A673 (cell line): ENCODE data around the gene MALT1. TPM values are rescaled to one million over a fixed set of nuclear protein-coding genes. Genes with fewer than 3 reads are reported as not detected.

Source experiments
- BruUV-seq: library from RNA; stranded (reverse); fragments of 400-500 nt; replicated peaks from 2 replicates; lab custom pipeline; 2021; lab: Mats Ljungman, UMichigan
- CTCF ChIA-PET: fragments of 300-600 bp; sonication (Branson Sonifier 250); formaldehyde crosslinking; loops from one replicate; lab custom pipeline; 2022; ENCODE audit warnings: antibody characterized with exemption; lab: Charles Lee
- POLR2A ChIA-PET: fragments of 300-600 bp; sonication (Branson Sonifier 250); formaldehyde crosslinking; loops from one replicate; lab custom pipeline; 2022; ENCODE audit warnings: antibody characterized with exemption; ENCODE audit not compliant: low non-redundant PET; lab: Charles Lee
- DNase-seq: peaks from one replicate; pipeline ENCODE4 v3.0.0-alpha.2; 2015; ENCODE audit warnings: low spot score
- H3K27ac ChIP-seq: fragments of 200-600 bp; sonication (generic); 2 replicates; pipeline ENCODE4 v1.5.1; 2016; ENCODE audit warnings: mixed run types, low read depth, mild to moderate bottlenecking, mixed read lengths, antibody characterized with exemption, low read length; ENCODE audit not compliant: poor library complexity, severe bottlenecking
- H3K27me3 ChIP-seq: fragments of 200-600 bp; sonication (generic); replicated peaks from 2 replicates; pipeline ENCODE4 v1.6.1; 2017; ENCODE audit warnings: mixed run types, low read depth, mild to moderate bottlenecking, mixed read lengths, antibody characterized with exemption, low read length; ENCODE audit not compliant: insufficient read depth, poor library complexity
- H3K36me3 ChIP-seq: fragments of 200-600 bp; sonication (generic); 2 replicates; pipeline ENCODE4 v1.6.1; 2016; ENCODE audit warnings: mixed run types, mild to moderate bottlenecking, mixed read lengths, antibody characterized with exemption, low read length; ENCODE audit not compliant: insufficient read depth, poor library complexity, severe bottlenecking
- H3K4me1 ChIP-seq: fragments of 200-600 bp; sonication (generic); 2 replicates; pipeline ENCODE4 v1.6.1; 2017; ENCODE audit warnings: mixed run types, mild to moderate bottlenecking, mixed read lengths, antibody characterized with exemption, low read length; ENCODE audit not compliant: insufficient read depth, poor library complexity, severe bottlenecking
- H3K4me3 ChIP-seq: fragments of 200-600 bp; sonication (generic); 2 replicates; pipeline ENCODE4 v1.5.1; 2016; ENCODE audit warnings: low read depth, mixed run types, mild to moderate bottlenecking, mixed read lengths, low read length; ENCODE audit not compliant: poor library complexity, severe bottlenecking
- H3K9me3 ChIP-seq: fragments of 200-600 bp; sonication (generic); 2 replicates; pipeline ENCODE4 v1.6.1; 2016; ENCODE audit warnings: mixed run types, low read depth, mild to moderate bottlenecking, mixed read lengths, antibody characterized with exemption, low read length; ENCODE audit not compliant: poor library complexity, severe bottlenecking
- CTCF ChIP-seq: fragments of 300-800, 200-600 bp; sonication (generic); conservative IDR thresholded peaks from 2 replicates; pipeline ENCODE4 v1.5.1; 2017; ENCODE audit warnings: low read depth, mild to moderate bottlenecking, antibody characterized with exemption, low read length, moderate library complexity, mixed read lengths
- EZH2 ChIP-seq: fragments of 200-600 bp; sonication (generic); IDR thresholded peaks from 2 replicates; pipeline ENCODE4 v1.6.1; 2017; ENCODE audit warnings: borderline replicate concordance, low read depth, mild to moderate bottlenecking, mixed read lengths, antibody characterized with exemption, low read length; ENCODE audit not compliant: poor library complexity, severe bottlenecking
- intact Hi-C: fragments of 100-400 bp; cut with micrococcal nuclease; formaldehyde crosslinking; loops from one replicate; pipeline ENCODE4 v1.10.0; 2022; ENCODE audit not compliant: unreplicated experiment
- total RNA-seq: library from RNA; stranded (reverse); gene quantifications from 2 replicates; pipeline ENCODE4 v1.2.3, GENCODE V29; 2021

Gene MALT1
- total RNA-seq, 1 experiment from 2014 or later, result 23.0 TPM

- Histone ChIP-seq H3K4me1 (peaks cover 28% of the 10 kb centered on the region), H3K36me3 (no peaks in the 10 kb centered on the region), H3K4me3 (no peak overlapping the region), H3K27ac (no peak overlapping the region), H3K27me3 (no peaks in the 10 kb centered on the region), H3K9me3 (no peaks in the 10 kb centered on the region)
- DNase-seq, result no peak
- ChIA-PET POLR2A (no interaction called here), CTCF (no interaction called here)
- TF ChIP-seq EZH2 (no peak), CTCF (no peak)
- BruUV-seq, result no TSS peak
- intact Hi-C loops, result no loop called here
Observed at GRCh38 chr18:58668211-58668610, 3.1 kb upstream of the MALT1 start.

GRCh38 chr18:58668897-58669296 lies 2.4 kb upstream of the MALT1 start:
- Histone ChIP-seq H3K9me3 (no peaks in the 10 kb centered on the region), H3K4me3 (no peak overlapping the region), H3K36me3 (no peaks in the 10 kb centered on the region), H3K27ac (no peak overlapping the region), H3K4me1 (peaks cover 28% of the 10 kb centered on the region), H3K27me3 (no peaks in the 10 kb centered on the region)
- intact Hi-C loops, result no loop called here
- POLR2A ChIA-PET, result no interaction called here
- no TSS peak for BruUV-seq
- CTCF ChIA-PET, result interaction anchor here (0.6 kb wide), 1 partner anchor 163 kb away, joined by 3 read pairs; no protein-coding TSS in a partner anchor
- TF ChIP-seq CTCF (no peak), EZH2 (no peak)
- peak; percentile 86 for DNase-seq

DNA sequence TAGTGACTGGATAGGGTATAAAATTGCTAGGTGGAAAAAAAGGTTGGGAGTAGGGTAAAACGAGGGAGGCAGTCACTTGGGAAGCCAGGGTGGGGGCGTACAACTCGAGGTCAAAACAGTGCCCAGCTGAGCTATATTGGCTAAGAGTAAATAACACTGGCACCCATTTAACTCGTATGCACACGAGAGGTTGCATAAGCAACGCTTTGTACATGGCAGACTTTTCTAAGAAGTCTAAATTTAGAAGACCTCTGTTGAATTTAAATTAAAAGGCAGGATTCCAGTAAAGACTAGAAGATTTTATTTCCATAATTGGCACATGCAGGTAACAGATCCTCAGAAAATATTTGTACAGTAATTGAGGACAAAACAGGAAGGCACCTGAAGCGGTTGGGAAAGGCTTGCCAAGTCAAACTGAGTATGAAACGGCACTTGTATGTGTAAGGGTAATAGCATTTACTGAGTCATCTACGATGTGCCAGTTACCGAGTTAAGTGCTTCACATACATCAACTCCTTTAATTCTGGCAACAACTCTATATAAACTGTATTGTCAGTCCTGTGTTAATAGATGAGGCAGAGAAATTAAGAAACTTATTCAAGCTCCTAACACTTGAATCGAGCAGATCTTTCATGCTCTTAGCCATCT lies 1.4 kb upstream of the MALT1 start:
- intact Hi-C loops, result loop anchor here (5.0 kb wide), 2 partner anchors 88 to 143 kb away; no protein-coding TSS in a partner anchor
- Histone ChIP-seq H3K27me3 (no peaks in the 10 kb centered on the region), H3K4me1 (peaks cover 28% of the 10 kb centered on the region), H3K27ac (no peak overlapping the region), H3K4me3 (peak overlapping the region; percentile 81), H3K9me3 (no peaks in the 10 kb centered on the region), H3K36me3 (no peaks in the 10 kb centered on the region)
- POLR2A ChIA-PET, result no interaction called here
- TF ChIP-seq EZH2 (no peak), CTCF (no peak)
- BruUV-seq, result no TSS peak
- CTCF ChIA-PET, result no interaction called here
- peak; percentile 54 for DNase-seq
